HCT116 (cell line): ENCODE data around the gene LHX3. TPM values are rescaled to one million over a fixed set of nuclear protein-coding genes. Genes with fewer than 3 reads are reported as not detected.

Source experiments
- ATAC-seq: fragments of 200-7000 bp; cut with Tn5 transposase; 2 replicates; pipeline ENCODE4 v1.9.1; 2020; ENCODE audit warnings: mild to moderate bottlenecking, moderate library complexity
- BruUV-seq: library from RNA; stranded (reverse); fragments of 400-500 nt; replicated peaks from 2 replicates; lab custom pipeline; 2021; lab: Mats Ljungman, UMichigan
- CTCF ChIA-PET: fragments of 300-600 bp; sonication (Branson Sonifier 250); formaldehyde crosslinking; loops from one replicate; lab custom pipeline; 2021; ENCODE audit warnings: antibody characterized with exemption; lab: Charles Lee
- POLR2A ChIA-PET: fragments of 300-600, 350-600 bp; sonication (Branson Sonifier 250); formaldehyde crosslinking; loops from one replicate; lab custom pipeline; 2021; ENCODE audit warnings: antibody characterized with exemption; lab: Charles Lee
- RAD21 ChIA-PET, 2 experiments: fragments of 300-600 bp; sonication (Branson Sonifier 250); formaldehyde crosslinking; loops; one replicate each; lab custom pipeline; 2023; ENCODE audit warnings: low total read pairs in 2 of 2; ENCODE audit not compliant: uncharacterized antibody in 2 of 2, unreplicated experiment in 2 of 2, low non-redundant PET in 1 of 2; lab: Charles Lee
- DNase-seq: peaks from one replicate; pipeline ENCODE4 v3.0.0-alpha.2; 2010; ENCODE audit warnings: low read depth, low spot score
- H2AFZ ChIP-seq: fragments of 200-600 bp; shearing (Covaris generic), sonication (generic); 2 replicates; pipeline ENCODE4 v1.6.1; 2017; ENCODE audit warnings: low read depth, mixed run types, mixed read lengths, antibody characterized with exemption, low read length; ENCODE audit not compliant: poor library complexity, severe bottlenecking
- H3K27ac ChIP-seq: 2 replicates; pipeline ENCODE4 v1.5.1; 2012; ENCODE audit warnings: low read depth, low read length
- H3K27me3 ChIP-seq: fragments of 200-600 bp; sonication (generic); 2 replicates; pipeline ENCODE4 v1.6.1; 2016; ENCODE audit warnings: mixed run types, low read length, mixed read lengths; ENCODE audit not compliant: insufficient read depth
- H3K36me3 ChIP-seq, 2 experiments: fragments of 200-500 bp in 1 of 2; fragments of 200-600 bp in 1 of 2; sonication (Bioruptor generic) in 1 of 2; sonication (generic) in 1 of 2; 2 replicates each; pipeline versions ENCODE4 v1.5.1 to v1.6.1; 2014 to 2016; ENCODE audit warnings: low read length in 2 of 2, inconsistent platforms in 1 of 2, mixed read lengths in 1 of 2, mixed run types in 1 of 2; ENCODE audit not compliant: insufficient read depth in 2 of 2, control insufficient read depth in 1 of 2
- H3K4me1 ChIP-seq, 2 experiments: fragments of 200-600 bp in 1 of 2; sonication (generic) in 1 of 2; 2 replicates each; pipeline versions ENCODE4 v1.5.1 to v1.6.1; 2012 to 2017; ENCODE audit warnings: low read length in 2 of 2, inconsistent platforms in 1 of 2, mild to moderate bottlenecking in 1 of 2, mixed read lengths in 1 of 2, mixed run types in 1 of 2, moderate library complexity in 1 of 2; ENCODE audit not compliant: insufficient read depth in 2 of 2, control insufficient read depth in 1 of 2
- H3K4me2 ChIP-seq: fragments of 200-600 bp; sonication (generic); 2 replicates; pipeline ENCODE4 v1.6.1; 2017; ENCODE audit warnings: mixed run types, low read length, mixed read lengths
- H3K4me3 ChIP-seq, 2 experiments: fragments of 200-600 bp in 1 of 2; sonication (generic) in 1 of 2; replicated peaks in 1 of 2; 2 replicates each; pipeline ENCODE4 v1.5.1; 2011 to 2016; ENCODE audit warnings: low read length in 2 of 2, control low read depth in 1 of 2, low read depth in 1 of 2, mild to moderate bottlenecking in 1 of 2, mixed read lengths in 1 of 2, mixed run types in 1 of 2
- H3K79me2 ChIP-seq: fragments of 200-600 bp; sonication (generic); 2 replicates; pipeline ENCODE4 v1.6.1; 2017; ENCODE audit warnings: mild to moderate bottlenecking, mixed run types, low read length, moderate library complexity, mixed read lengths; ENCODE audit not compliant: insufficient read depth
- H3K9ac ChIP-seq: fragments of 200-600 bp; sonication (generic); 2 replicates; pipeline ENCODE4 v1.6.1; 2016; ENCODE audit warnings: low read length, mixed read lengths
- H3K9me2 ChIP-seq: fragments of 200-600 bp; sonication (generic), shearing (Covaris generic); 2 replicates; pipeline ENCODE4 v1.6.1; 2017; ENCODE audit warnings: mixed run types, mild to moderate bottlenecking, moderate library complexity; ENCODE audit not compliant: insufficient read depth
- H3K9me3 ChIP-seq, 2 experiments: fragments of 200-500 bp in 1 of 2; fragments of 200-600 bp in 1 of 2; sonication (Bioruptor generic) in 1 of 2; sonication (generic) in 1 of 2; 2 replicates each; pipeline ENCODE4 v1.6.1; 2014 to 2017; ENCODE audit warnings: low read length in 2 of 2, mixed read lengths in 2 of 2, inconsistent platforms in 1 of 2, low read depth in 1 of 2, mild to moderate bottlenecking in 1 of 2, mixed run types in 1 of 2, moderate library complexity in 1 of 2; ENCODE audit not compliant: control insufficient read depth in 1 of 2, insufficient read depth in 1 of 2
- H4K20me1 ChIP-seq: fragments of 200-600 bp; sonication (generic), shearing (Covaris generic); 2 replicates; pipeline ENCODE4 v1.6.1; 2017; ENCODE audit warnings: mixed run types, mild to moderate bottlenecking, moderate library complexity; ENCODE audit not compliant: insufficient read depth
- ATF3 ChIP-seq: IDR thresholded peaks from 2 replicates; pipeline ENCODE4 v1.6.1; 2012
- JUND ChIP-seq: IDR thresholded peaks from 2 replicates; pipeline ENCODE4 v1.6.1; 2012
- SIN3A ChIP-seq: IDR thresholded peaks from 2 replicates; pipeline ENCODE4 v1.6.1; 2012; ENCODE audit warnings: low read depth
- TCF7L2 ChIP-seq: IDR thresholded peaks from 2 replicates; pipeline ENCODE4 v1.7.0; 2011; ENCODE audit warnings: borderline replicate concordance, inconsistent platforms; ENCODE audit not compliant: insufficient read depth, insufficient read length; ENCODE audit errors: extremely low read depth
- ZNF274 ChIP-seq: fragments of 200-500 bp; sonication (Bioruptor generic); IDR thresholded peaks from 2 replicates; pipeline ENCODE4 v1.6.1; 2014; ENCODE audit warnings: mild to moderate bottlenecking, low read depth, low read length, inconsistent platforms
- intact Hi-C: fragments of 100-400 bp; cut with micrococcal nuclease; formaldehyde crosslinking; loops from 2 replicates; pipeline ENCODE4 v1.10.0; 2022
- total RNA-seq: library from RNA; stranded (reverse); gene quantifications from one replicate; pipeline ENCODE4 v1.2.1, GENCODE V29; 2021; ENCODE audit not compliant: unreplicated experiment
- TF ChIP-seq, protein P1 (sequence below), 3 experiments: fragments of 200-600 bp in 1 of 3; sonication (generic) in 1 of 3; IDR thresholded peaks in 2 of 3; conservative IDR thresholded peaks in 1 of 3; 2 replicates each; pipeline ENCODE4 v1.5.1; 2012 to 2017; ENCODE audit warnings: low read depth in 2 of 3, low read length in 2 of 3, antibody characterized with exemption in 1 of 3, borderline replicate concordance in 1 of 3, control low read depth in 1 of 3, mild to moderate bottlenecking in 1 of 3, mixed read lengths in 1 of 3, mixed run types in 1 of 3, moderate library complexity in 1 of 3; ENCODE audit not compliant: insufficient read depth in 1 of 3

The LHX3 gene
- total RNA-seq, 1 experiment from 2014 or later: not detected

DNA sequence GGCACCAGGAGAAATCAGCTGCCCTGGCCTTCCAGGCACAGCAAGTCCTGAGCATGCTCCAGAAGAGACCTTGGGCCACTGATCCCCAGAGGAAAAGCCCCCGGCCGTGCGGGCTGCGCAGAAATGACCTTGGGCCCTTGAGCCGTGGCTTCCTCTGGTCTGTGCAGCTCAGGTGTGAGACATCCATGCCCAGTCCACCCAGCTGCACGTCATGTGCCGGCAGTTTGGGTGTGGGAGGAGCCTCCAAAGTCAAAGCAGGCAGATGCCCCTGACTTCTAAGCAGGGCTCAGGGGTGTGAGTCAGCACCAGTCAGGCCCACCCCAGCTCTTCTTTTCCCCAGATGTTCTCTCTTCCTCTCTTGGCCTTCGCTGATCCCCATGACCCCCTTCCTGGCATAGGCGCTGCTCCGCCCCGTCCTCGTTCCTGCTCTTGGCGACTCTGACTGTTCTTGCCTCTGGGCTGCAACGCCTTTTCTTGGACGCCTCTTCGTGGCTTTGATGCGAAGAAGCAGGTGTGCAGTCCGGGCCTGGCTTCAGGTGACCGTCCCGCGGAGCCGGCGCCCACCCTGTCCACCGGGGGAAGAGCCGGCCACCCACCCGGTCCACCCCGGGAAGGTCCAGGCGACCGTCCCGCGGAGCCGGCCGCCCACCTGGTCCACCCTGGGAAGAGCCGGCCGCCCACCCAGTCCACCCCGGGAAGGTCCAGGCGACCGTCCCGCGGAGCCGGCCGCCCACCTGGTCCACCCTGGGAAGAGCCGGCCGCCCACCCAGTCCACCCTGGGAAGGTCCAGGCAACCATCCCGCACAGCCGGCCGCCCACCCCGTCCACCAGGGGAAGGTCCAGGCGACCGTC is 46.6 kb upstream of the LHX3 start (continued):
- TF ChIP-seq ATF3 (no peak), TCF7L2 (no peak)

DNA sequence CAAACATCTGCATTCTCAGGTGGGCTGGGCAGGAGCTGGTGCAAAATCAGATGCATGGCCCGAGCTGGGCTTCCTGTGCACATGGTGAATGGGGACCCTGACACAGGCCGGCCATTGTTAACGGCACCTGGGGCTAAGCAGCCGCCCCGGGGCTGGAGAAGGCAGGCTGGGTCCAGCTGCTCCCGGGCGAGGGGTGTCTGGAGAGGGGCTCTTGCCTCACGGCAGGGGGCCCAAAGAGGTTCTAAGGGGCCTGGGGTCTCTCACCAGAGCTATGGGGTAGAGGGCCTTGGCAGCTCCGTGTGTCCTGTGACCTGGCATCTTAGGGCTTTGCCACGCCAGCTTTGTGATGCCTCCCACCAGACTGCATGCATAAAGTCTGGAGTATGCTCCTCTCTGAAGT is 45.7 kb upstream of the LHX3 start:
- no peaks in the 10 kb centered on the region for H3K27me3 ChIP-seq
- BruUV-seq: no TSS peak
- H3K9me2 ChIP-seq: no peaks in the 10 kb centered on the region

More for the DNA sequence above, 45.7 kb upstream of the LHX3 start:
- H3K9ac ChIP-seq: no peak overlapping the region
- H3K79me2 ChIP-seq: no peaks in the 10 kb centered on the region
- H3K4me3 ChIP-seq: no peak overlapping the region
- no peaks in the 10 kb centered on the region for H3K36me3 ChIP-seq
- ChIA-PET CTCF (no interaction called here), POLR2A (interaction anchor here (1.2 kb wide), 1 partner anchor 17 kb away, joined by 3 read pairs; no protein-coding TSS in a partner anchor), RAD21 (no interaction called here)
- intact Hi-C loops: no loop called here
- H3K27ac ChIP-seq: no peak overlapping the region
- no peak for ATAC-seq
- DNase-seq: no peak
- H3K4me2 ChIP-seq: no peak overlapping the region
- H3K4me1 ChIP-seq: peaks cover 11 to 19% of the 10 kb centered on the region in 2 experiments
- H2AFZ ChIP-seq: no peak overlapping the region
- H4K20me1 ChIP-seq: no peaks in the 10 kb centered on the region
- H3K9me3 ChIP-seq: no peaks in the 10 kb centered on the region
- TF ChIP-seq SIN3A: no peak
- no peak for TF ChIP-seq JUND
- no peak for TF ChIP-seq ZNF274
- TF ChIP-seq, protein P1, sequence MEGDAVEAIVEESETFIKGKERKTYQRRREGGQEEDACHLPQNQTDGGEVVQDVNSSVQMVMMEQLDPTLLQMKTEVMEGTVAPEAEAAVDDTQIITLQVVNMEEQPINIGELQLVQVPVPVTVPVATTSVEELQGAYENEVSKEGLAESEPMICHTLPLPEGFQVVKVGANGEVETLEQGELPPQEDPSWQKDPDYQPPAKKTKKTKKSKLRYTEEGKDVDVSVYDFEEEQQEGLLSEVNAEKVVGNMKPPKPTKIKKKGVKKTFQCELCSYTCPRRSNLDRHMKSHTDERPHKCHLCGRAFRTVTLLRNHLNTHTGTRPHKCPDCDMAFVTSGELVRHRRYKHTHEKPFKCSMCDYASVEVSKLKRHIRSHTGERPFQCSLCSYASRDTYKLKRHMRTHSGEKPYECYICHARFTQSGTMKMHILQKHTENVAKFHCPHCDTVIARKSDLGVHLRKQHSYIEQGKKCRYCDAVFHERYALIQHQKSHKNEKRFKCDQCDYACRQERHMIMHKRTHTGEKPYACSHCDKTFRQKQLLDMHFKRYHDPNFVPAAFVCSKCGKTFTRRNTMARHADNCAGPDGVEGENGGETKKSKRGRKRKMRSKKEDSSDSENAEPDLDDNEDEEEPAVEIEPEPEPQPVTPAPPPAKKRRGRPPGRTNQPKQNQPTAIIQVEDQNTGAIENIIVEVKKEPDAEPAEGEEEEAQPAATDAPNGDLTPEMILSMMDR (IDR thresholded peaks at IDR 0.05 in 2 of 3, conservative IDR thresholded peaks at IDR 0.05 in 1 of 3; ENCODE audit: borderline replicate concordance in 1 of 3, insufficient read depth in 1 of 3, low read depth in 2 of 3, low read length in 2 of 3): no peak
